HEK293 (cell line): ENCODE results near the gene ABAT.

ENCODE experiments used
- CTCF ChIA-PET: fragments of 350-600 bp; formaldehyde crosslinking; extraction: SDS; loops from one replicate; lab custom pipeline; 2021; ENCODE audit warnings: antibody characterized with exemption; lab: Yijun Ruan, JAX
- POLR2A ChIA-PET: fragments of 300-600 bp; formaldehyde crosslinking; extraction: SDS; loops from one replicate; lab custom pipeline; 2020; ENCODE audit warnings: antibody characterized with exemption, inconsistent platforms; lab: Yijun Ruan, JAX
- H3K27ac ChIP-seq: fragments of 200-500 bp; sonication (Bioruptor generic); 2 replicates; pipeline ENCODE4 v1.5.1; 2014; ENCODE audit warnings: low read depth, low read length, control low read depth, inconsistent platforms; ENCODE audit errors: extremely low read depth
- H3K36me3 ChIP-seq, 2 experiments: fragments of 200-500 bp in 1 of 2; sonication (Bioruptor generic) in 1 of 2; 1 replicate in 1 of 2; 2 replicates in 1 of 2; pipeline ENCODE4 v1.5.1; 2014 to 2017; ENCODE audit warnings: inconsistent platforms in 2 of 2, low read length in 2 of 2; ENCODE audit not compliant: control insufficient read depth in 2 of 2, insufficient read depth in 1 of 2
- H3K4me1 ChIP-seq: fragments of 200-500 bp; sonication (Bioruptor generic); 2 replicates; pipeline ENCODE4 v1.5.1; 2014; ENCODE audit warnings: mild to moderate bottlenecking, low read length, inconsistent platforms; ENCODE audit not compliant: control insufficient read depth, insufficient read depth
- H3K4me3 ChIP-seq: 2 replicates; pipeline ENCODE4 v1.5.1; 2011; ENCODE audit warnings: low read depth, mild to moderate bottlenecking, control low read depth, low read length, moderate library complexity
- H3K9me3 ChIP-seq: fragments of 200-500 bp; sonication (Bioruptor generic); 2 replicates; pipeline ENCODE4 v1.5.1; 2014; ENCODE audit warnings: low read depth, low read length, inconsistent platforms; ENCODE audit not compliant: control insufficient read depth, insufficient read depth
- GLI4 ChIP-seq: fragments of 450-650 bp; formaldehyde crosslinking; IDR thresholded peaks from 2 replicates; pipeline ENCODE4 v1.5.1; 2016; ENCODE audit warnings: missing biosample characterization, missing genetic modification characterization
- KLF8 ChIP-seq: fragments of 450-650 bp; formaldehyde crosslinking; IDR thresholded peaks from 2 replicates; pipeline ENCODE4 v1.5.1; 2016; ENCODE audit warnings: missing biosample characterization, missing genetic modification characterization
- KLF9 ChIP-seq: fragments of 450-650 bp; formaldehyde crosslinking; IDR thresholded peaks from 2 replicates; pipeline ENCODE4 v1.5.1; 2016; ENCODE audit warnings: missing biosample characterization, missing genetic modification characterization, low read depth
- MEIS1 ChIP-seq: sonication (generic); formaldehyde crosslinking; IDR thresholded peaks from 2 replicates; pipeline ENCODE4 v1.8.1; 2022; ENCODE audit warnings: missing genetic modification reagents, mild to moderate bottlenecking, borderline replicate concordance
- PBX3 ChIP-seq: sonication (generic); formaldehyde crosslinking; IDR thresholded peaks from 2 replicates; pipeline ENCODE4 v1.8.1; 2022; ENCODE audit warnings: mild to moderate bottlenecking, moderate library complexity, missing genetic modification reagents
- TCF7L2 ChIP-seq: IDR thresholded peaks from 2 replicates; pipeline ENCODE4 v1.6.1; 2011; ENCODE audit warnings: low read depth, mild to moderate bottlenecking, inconsistent platforms, low read length, moderate library complexity, borderline replicate concordance
- ZBTB10 ChIP-seq: fragments of 450-650 bp; formaldehyde crosslinking; IDR thresholded peaks from 2 replicates; pipeline ENCODE4 v1.5.1; 2016; ENCODE audit warnings: missing biosample characterization, missing genetic modification characterization
- ZNF169 ChIP-seq: fragments of 450-650 bp; formaldehyde crosslinking; IDR thresholded peaks from 2 replicates; pipeline ENCODE4 v1.5.1; 2016; ENCODE audit warnings: missing biosample characterization, missing genetic modification characterization
- ZNF175 ChIP-seq: fragments of 450-650 bp; formaldehyde crosslinking; IDR thresholded peaks from 2 replicates; pipeline ENCODE4 v1.5.1; 2016; ENCODE audit warnings: missing biosample characterization, missing genetic modification characterization
- ZNF280C ChIP-seq: fragments of 450-650 bp; formaldehyde crosslinking; IDR thresholded peaks from 2 replicates; pipeline ENCODE4 v1.5.1; 2016; ENCODE audit warnings: missing biosample characterization, missing genetic modification characterization
- ZNF423 ChIP-seq: fragments of 450-650 bp; formaldehyde crosslinking; IDR thresholded peaks from 2 replicates; pipeline ENCODE4 v1.5.1; 2016; ENCODE audit warnings: missing biosample characterization, missing genetic modification characterization
- ZNF548 ChIP-seq: fragments of 450-650 bp; formaldehyde crosslinking; IDR thresholded peaks from 2 replicates; pipeline ENCODE4 v1.5.1; 2016; ENCODE audit warnings: missing biosample characterization, missing genetic modification characterization
- ZNF610 ChIP-seq: fragments of 450-650 bp; formaldehyde crosslinking; IDR thresholded peaks from 2 replicates; pipeline ENCODE4 v1.5.1; 2016; ENCODE audit warnings: missing biosample characterization, missing genetic modification characterization, borderline replicate concordance
- ZNF623 ChIP-seq: fragments of 450-650 bp; formaldehyde crosslinking; IDR thresholded peaks from 2 replicates; pipeline ENCODE4 v1.5.1; 2016; ENCODE audit warnings: missing biosample characterization, missing genetic modification characterization
- ZNF654 ChIP-seq: fragments of 450-650 bp; formaldehyde crosslinking; IDR thresholded peaks from 2 replicates; pipeline ENCODE4 v1.5.1; 2016; ENCODE audit warnings: low read depth, missing biosample characterization, missing genetic modification characterization
- ZNF677 ChIP-seq: fragments of 450-650 bp; IDR thresholded peaks from 2 replicates; pipeline ENCODE4 v1.5.0; 2018; ENCODE audit warnings: missing biosample characterization, mild to moderate bottlenecking, missing genetic modification characterization, moderate library complexity
- ZNF785 ChIP-seq: fragments of 450-650 bp; formaldehyde crosslinking; IDR thresholded peaks from 2 replicates; pipeline ENCODE4 v1.5.1; 2016; ENCODE audit warnings: missing biosample characterization, missing genetic modification characterization

ABAT gene

GRCh38 chr16:8788578-8789172 is 114.3 kb downstream of the ABAT start:
- CTCF ChIA-PET: interaction anchor here (0.5 to 1.4 kb wide), 3 partner anchors 49 to 221 kb away, joined by 3 to 4 read pairs (median 3); no protein-coding TSS in a partner anchor
- TF ChIP-seq KLF8 (tag by site-specific recombination): no peak
- TF ChIP-seq ZNF423 (tag by site-specific recombination): no peak
- TF ChIP-seq ZNF677 (tag by site-specific recombination): no peak
- no peak for TF ChIP-seq ZNF610
- no peak for TF ChIP-seq ZNF548 (tag by site-specific recombination)
- no peak for TF ChIP-seq ZNF623 (tag by site-specific recombination)
- TF ChIP-seq ZBTB10: no peak
- TF ChIP-seq ZNF169 (tag by site-specific recombination): no peak
- no peak for TF ChIP-seq ZNF175 (tag by site-specific recombination)
- TF ChIP-seq ZNF280C: no peak
- no peak for TF ChIP-seq TCF7L2
- no peak for TF ChIP-seq PBX3 (CRISPR knock-in tag)

DNA sequence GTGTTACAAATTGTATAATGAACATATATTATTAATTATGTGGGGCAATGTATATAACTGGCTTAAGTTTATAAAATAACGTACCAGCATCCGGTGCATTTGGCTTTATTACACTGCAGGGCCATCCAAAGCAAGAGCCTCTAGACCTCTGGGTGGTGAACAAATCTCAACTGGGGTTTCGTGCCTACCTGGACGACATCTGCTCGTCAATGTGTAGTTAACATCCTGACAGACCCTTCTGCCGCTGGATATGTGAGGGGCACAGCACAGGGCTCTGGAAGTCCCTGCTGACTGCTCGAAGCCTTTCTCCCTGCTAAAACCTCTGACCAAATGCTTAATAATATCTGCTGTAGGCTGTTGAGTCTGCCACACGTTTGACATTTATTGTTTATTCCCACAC is 120.7 kb downstream of the ABAT start:
- TF ChIP-seq ZNF654 (tag by site-specific recombination) (peak; percentile 16; the same call in 1 of the 2 replicates), ZNF785 (tag by site-specific recombination) (no peak)
- H3K9me3 ChIP-seq: no peaks in the 10 kb centered on the region
- H3K27ac ChIP-seq: no peak overlapping the region
- H3K4me1 ChIP-seq: no peaks in the 10 kb centered on the region
- H3K4me3 ChIP-seq: no peak overlapping the region
- ChIA-PET CTCF (no interaction called here), POLR2A (interaction anchor here (0.6 kb wide), 1 partner anchor 318 kb away, joined by 7 read pairs; no protein-coding TSS in a partner anchor)
- peaks cover 2 to 15% of the 10 kb centered on the region in 2 experiments; a peak in 2 of 3 replicates for H3K36me3 ChIP-seq

More at GRCh38 chr16:8788578-8789172, 114.3 kb downstream of the ABAT start:
- Histone ChIP-seq H3K4me1 (no peaks in the 10 kb centered on the region), H3K9me3 (no peaks in the 10 kb centered on the region), H3K27ac (no peak overlapping the region), H3K36me3 (no peaks in the 10 kb centered on the region), H3K4me3 (no peak overlapping the region)
- POLR2A ChIA-PET: no interaction called here

- ChIA-PET CTCF (interaction anchor here (0.6 to 2.9 kb wide), 3 partner anchors 16 to 134 kb away, joined by 3 to 12 read pairs (median 8); no protein-coding TSS in a partner anchor), POLR2A (interaction anchor here (0.6 kb wide), 1 partner anchor 317 kb away, joined by 7 read pairs; no protein-coding TSS in a partner anchor)
- Histone ChIP-seq H3K4me3 (no peak overlapping the region), H3K27ac (no peak overlapping the region), H3K36me3 (peaks cover 4 to 18% of the 10 kb centered on the region in 2 experiments; a peak in 2 of 3 replicates), H3K4me1 (no peaks in the 10 kb centered on the region), H3K9me3 (no peaks in the 10 kb centered on the region)
- no peak for TF ChIP-seq GLI4
- TF ChIP-seq KLF9: no peak
- no peak for TF ChIP-seq MEIS1 (CRISPR knock-in tag)
- TF ChIP-seq ZNF654 (tag by site-specific recombination): no peak
Observed at GRCh38 chr16:8795818-8796217, 121.4 kb downstream of the ABAT start.
